ENCODE results near the gene ACADVL. TPM values are rescaled to one million over a fixed set of nuclear protein-coding genes. Genes with fewer than 3 reads are reported as not detected.

Gene ACADVL
- polyA plus RNA-seq, 1 of the 3 experiments (the other 2 are of a cell fraction), result 635 TPM

DNA sequence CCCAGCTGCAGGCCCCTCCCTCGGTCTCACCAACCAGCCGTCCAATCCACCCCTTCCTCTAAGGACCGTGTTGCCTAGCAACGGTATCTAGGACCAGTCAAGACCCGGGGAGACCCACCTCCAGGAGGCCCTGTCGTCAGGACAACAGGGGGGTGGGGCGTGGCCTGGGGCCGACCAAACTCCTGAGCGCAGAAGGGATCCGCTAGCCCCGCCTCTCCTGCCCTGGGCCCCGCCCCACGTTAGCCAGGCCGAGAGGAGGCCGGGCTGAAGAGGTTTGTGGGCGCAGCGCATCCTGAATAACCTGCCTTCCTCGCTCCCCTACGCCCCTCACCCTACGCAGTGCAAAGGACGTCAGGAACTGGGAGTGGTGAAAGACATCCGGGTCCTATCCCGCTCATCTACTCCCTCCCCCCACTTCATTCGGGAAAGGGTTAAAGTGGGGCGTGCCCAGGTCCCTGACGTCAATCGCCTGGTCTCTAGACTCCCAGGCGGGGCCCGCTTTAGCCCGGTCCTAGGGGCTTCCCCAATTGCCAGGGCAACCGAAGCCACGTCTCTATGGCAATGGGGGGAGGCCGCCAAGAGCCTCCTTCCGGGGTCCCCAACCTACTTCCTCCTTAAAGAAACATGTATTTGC, 14.8 kb upstream of the ACADVL start:
- H4K20me1 ChIP-seq (ENCODE audit: insufficient read depth), result peaks cover 18% of the 10 kb centered on the region; the same call in 1 of the 2 replicates
- peaks cover 0 to 13% of the 10 kb centered on the region in 2 experiments; a peak in 2 of 4 replicates for H3K4me1 ChIP-seq (ENCODE audit: control insufficient read depth in 1 of 2, insufficient read depth in 2 of 2, low read depth in 1 of 2, low read length in 1 of 2)
- 3% methylated on average over 25 of the region's 34 CpGs for WGBS (ENCODE audit: low lambda C conversion rate)
- ChIA-PET POLR2A (interaction anchor here (1.1 kb wide), 1 partner anchor 14 kb away, joined by 3 read pairs; the partner anchor contains the start of genes ACADVL and DLG4), CTCF (interaction anchor here (0.8 to 2.4 kb wide), 4 partner anchors 9 to 159 kb away, joined by 3 to 10 read pairs (median 3); no protein-coding TSS in a partner anchor)
- peak; percentile 99 for DNase-seq
- H3K36me3 ChIP-seq (replicated peaks in 1 of 2; ENCODE audit: control insufficient read depth in 1 of 2, insufficient read depth in 2 of 2, low read length in 1 of 2), result peaks cover 19 to 28% of the 10 kb centered on the region in 2 experiments
- H3K79me2 ChIP-seq (ENCODE audit: insufficient read depth), result peaks cover 21% of the 10 kb centered on the region
- no peaks in the 10 kb centered on the region for H3K9me2 ChIP-seq
- H3K4me2 ChIP-seq, result peak overlapping the region; percentile 79
- H3K9ac ChIP-seq, result peak overlapping the region; percentile 53
- H2AFZ ChIP-seq (ENCODE audit: low read depth), result 0 out of 2 replicates have a peak overlapping the region, but pooled peaks have one; percentile 42
- no peaks in the 10 kb centered on the region for H3K9me3 ChIP-seq
- H3K27ac ChIP-seq (ENCODE audit: low read depth in 2 of 2, low read length in 1 of 2), result peak overlapping the region; percentile 34 to 91
- peak overlapping the region; percentile 39 to 47 for H3K4me3 ChIP-seq (ENCODE audit: low read depth in 2 of 2, low read length in 1 of 2)
- peaks cover 10% of the 10 kb centered on the region for H3F3A ChIP-seq (replicated peaks; ENCODE audit: insufficient read depth)
- H3K27me3 ChIP-seq (ENCODE audit: insufficient read depth), result no peaks in the 10 kb centered on the region
- TF ChIP-seq RCOR1 (IDR thresholded peaks at IDR 0.05; ENCODE audit: low read length) (0 out of 2 replicates have a peak, but pooled peaks have one; percentile 24), TAF1 (IDR thresholded peaks at IDR 0.05; ENCODE audit: borderline replicate concordance, low read depth, low read length) (no peak), MXI1 (IDR thresholded peaks at IDR 0.05; ENCODE audit: low read depth, low read length) (peak; percentile 60), FOSL2 (IDR thresholded peaks at IDR 0.05; ENCODE audit: borderline replicate concordance, low read depth) (no peak), CHD2 (IDR thresholded peaks at IDR 0.05; ENCODE audit: low read length, partially characterized antibody) (peak; percentile 86), RFX5 (IDR thresholded peaks at IDR 0.05; ENCODE audit: low read length) (peak; percentile 52; the same call in 1 of the 2 replicates)
- TF ChIP-seq, protein P1, sequence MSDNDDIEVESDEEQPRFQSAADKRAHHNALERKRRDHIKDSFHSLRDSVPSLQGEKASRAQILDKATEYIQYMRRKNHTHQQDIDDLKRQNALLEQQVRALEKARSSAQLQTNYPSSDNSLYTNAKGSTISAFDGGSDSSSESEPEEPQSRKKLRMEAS (IDR thresholded peaks at IDR 0.05; ENCODE audit: low read depth), result 0 out of 2 replicates have a peak, but pooled peaks have one; percentile 15

DNA sequence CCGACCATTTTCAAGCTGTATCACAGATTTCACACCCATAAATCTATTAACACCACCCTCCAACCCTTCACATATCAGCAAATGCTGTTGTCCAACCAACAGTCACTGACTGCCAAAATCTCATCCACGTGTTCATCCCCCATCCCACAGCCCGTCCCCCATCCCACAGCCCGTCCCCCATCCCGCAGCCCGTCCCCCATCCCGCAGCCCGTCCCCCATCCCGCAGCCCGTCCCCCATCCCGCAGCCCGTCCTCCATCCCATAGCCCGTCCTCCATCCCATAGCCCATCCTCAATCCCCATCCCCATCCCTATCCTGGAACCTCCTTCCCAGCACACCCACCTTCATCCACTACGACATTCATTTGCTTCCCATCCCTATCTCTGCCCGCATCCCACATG, 14.2 kb upstream of the ACADVL start:
- POLR2A ChIA-PET, result interaction anchor here (1.1 kb wide), 1 partner anchor 14 kb away, joined by 3 read pairs; the partner anchor contains the start of genes ACADVL and DLG4
- H3K4me2 ChIP-seq, result peak overlapping the region; percentile 79; the same call in 1 of the 2 replicates
- H3K4me1 ChIP-seq (ENCODE audit: control insufficient read depth in 1 of 2, insufficient read depth in 2 of 2, low read depth in 1 of 2, low read length in 1 of 2), result peaks cover 0 to 13% of the 10 kb centered on the region in 2 experiments; a peak in 2 of 4 replicates
- peak overlapping the region in 1 of 2 experiments; percentile 47; a peak in 3 of 4 replicates for H3K4me3 ChIP-seq (ENCODE audit: low read depth in 2 of 2, low read length in 1 of 2)
- peak overlapping the region; percentile 53; the same call in 1 of the 2 replicates for H3K9ac ChIP-seq
- H4K20me1 ChIP-seq (ENCODE audit: insufficient read depth), result peaks cover 24% of the 10 kb centered on the region
- no peaks in the 10 kb centered on the region for H3K9me3 ChIP-seq
- no peaks in the 10 kb centered on the region for H3K9me2 ChIP-seq
- peak overlapping the region; percentile 34 to 91; a peak in 3 of 4 replicates for H3K27ac ChIP-seq (ENCODE audit: low read depth in 2 of 2, low read length in 1 of 2)
- 0 out of 2 replicates have a peak overlapping the region, but pooled peaks have one; percentile 42 for H2AFZ ChIP-seq (ENCODE audit: low read depth)
- H3F3A ChIP-seq (replicated peaks; ENCODE audit: insufficient read depth), result peaks cover 10% of the 10 kb centered on the region
- CTCF ChIA-PET, result no interaction called here
- H3K36me3 ChIP-seq (replicated peaks in 1 of 2; ENCODE audit: control insufficient read depth in 1 of 2, insufficient read depth in 2 of 2, low read length in 1 of 2), result peaks cover 16 to 24% of the 10 kb centered on the region in 2 experiments
- H3K27me3 ChIP-seq (ENCODE audit: insufficient read depth), result no peaks in the 10 kb centered on the region
- WGBS (ENCODE audit: low lambda C conversion rate), result 74% methylated on average over 15 of the region's 15 CpGs
- DNase-seq, result no peak
- H3K79me2 ChIP-seq (ENCODE audit: insufficient read depth), result peaks cover 28% of the 10 kb centered on the region
- TF ChIP-seq TEAD4 (IDR thresholded peaks at IDR 0.05; ENCODE audit: borderline replicate concordance, insufficient read depth) (no peak), EP300 (IDR thresholded peaks at IDR 0.05; ENCODE audit: borderline replicate concordance in 1 of 2, low read depth in 1 of 2, low read length in 1 of 2) (no peak), TAF1 (IDR thresholded peaks at IDR 0.05; ENCODE audit: borderline replicate concordance, low read depth, low read length) (no peak), SMC3 (IDR thresholded peaks at IDR 0.05; ENCODE audit: low read depth, low read length) (no peak), FOSL2 (IDR thresholded peaks at IDR 0.05; ENCODE audit: borderline replicate concordance, low read depth) (no peak), RXRA (IDR thresholded peaks at IDR 0.05; ENCODE audit: borderline replicate concordance, low read depth) (no peak), MEF2A (IDR thresholded peaks at IDR 0.05; ENCODE audit: borderline replicate concordance, low read depth) (no peak), RCOR1 (IDR thresholded peaks at IDR 0.05; ENCODE audit: low read length) (no peak), EZH2phosphoT487 (IDR thresholded peaks at IDR 0.05; ENCODE audit: borderline replicate concordance, low read depth) (no peak)
- TF ChIP-seq, protein P2, sequence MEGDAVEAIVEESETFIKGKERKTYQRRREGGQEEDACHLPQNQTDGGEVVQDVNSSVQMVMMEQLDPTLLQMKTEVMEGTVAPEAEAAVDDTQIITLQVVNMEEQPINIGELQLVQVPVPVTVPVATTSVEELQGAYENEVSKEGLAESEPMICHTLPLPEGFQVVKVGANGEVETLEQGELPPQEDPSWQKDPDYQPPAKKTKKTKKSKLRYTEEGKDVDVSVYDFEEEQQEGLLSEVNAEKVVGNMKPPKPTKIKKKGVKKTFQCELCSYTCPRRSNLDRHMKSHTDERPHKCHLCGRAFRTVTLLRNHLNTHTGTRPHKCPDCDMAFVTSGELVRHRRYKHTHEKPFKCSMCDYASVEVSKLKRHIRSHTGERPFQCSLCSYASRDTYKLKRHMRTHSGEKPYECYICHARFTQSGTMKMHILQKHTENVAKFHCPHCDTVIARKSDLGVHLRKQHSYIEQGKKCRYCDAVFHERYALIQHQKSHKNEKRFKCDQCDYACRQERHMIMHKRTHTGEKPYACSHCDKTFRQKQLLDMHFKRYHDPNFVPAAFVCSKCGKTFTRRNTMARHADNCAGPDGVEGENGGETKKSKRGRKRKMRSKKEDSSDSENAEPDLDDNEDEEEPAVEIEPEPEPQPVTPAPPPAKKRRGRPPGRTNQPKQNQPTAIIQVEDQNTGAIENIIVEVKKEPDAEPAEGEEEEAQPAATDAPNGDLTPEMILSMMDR (IDR thresholded peaks at IDR 0.05), result no peak
- TF ChIP-seq, protein P3, sequence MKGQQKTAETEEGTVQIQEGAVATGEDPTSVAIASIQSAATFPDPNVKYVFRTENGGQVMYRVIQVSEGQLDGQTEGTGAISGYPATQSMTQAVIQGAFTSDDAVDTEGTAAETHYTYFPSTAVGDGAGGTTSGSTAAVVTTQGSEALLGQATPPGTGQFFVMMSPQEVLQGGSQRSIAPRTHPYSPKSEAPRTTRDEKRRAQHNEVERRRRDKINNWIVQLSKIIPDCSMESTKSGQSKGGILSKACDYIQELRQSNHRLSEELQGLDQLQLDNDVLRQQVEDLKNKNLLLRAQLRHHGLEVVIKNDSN (IDR thresholded peaks at IDR 0.05; ENCODE audit: borderline replicate concordance, low read depth), result no peak
- TF ChIP-seq, protein P4, sequence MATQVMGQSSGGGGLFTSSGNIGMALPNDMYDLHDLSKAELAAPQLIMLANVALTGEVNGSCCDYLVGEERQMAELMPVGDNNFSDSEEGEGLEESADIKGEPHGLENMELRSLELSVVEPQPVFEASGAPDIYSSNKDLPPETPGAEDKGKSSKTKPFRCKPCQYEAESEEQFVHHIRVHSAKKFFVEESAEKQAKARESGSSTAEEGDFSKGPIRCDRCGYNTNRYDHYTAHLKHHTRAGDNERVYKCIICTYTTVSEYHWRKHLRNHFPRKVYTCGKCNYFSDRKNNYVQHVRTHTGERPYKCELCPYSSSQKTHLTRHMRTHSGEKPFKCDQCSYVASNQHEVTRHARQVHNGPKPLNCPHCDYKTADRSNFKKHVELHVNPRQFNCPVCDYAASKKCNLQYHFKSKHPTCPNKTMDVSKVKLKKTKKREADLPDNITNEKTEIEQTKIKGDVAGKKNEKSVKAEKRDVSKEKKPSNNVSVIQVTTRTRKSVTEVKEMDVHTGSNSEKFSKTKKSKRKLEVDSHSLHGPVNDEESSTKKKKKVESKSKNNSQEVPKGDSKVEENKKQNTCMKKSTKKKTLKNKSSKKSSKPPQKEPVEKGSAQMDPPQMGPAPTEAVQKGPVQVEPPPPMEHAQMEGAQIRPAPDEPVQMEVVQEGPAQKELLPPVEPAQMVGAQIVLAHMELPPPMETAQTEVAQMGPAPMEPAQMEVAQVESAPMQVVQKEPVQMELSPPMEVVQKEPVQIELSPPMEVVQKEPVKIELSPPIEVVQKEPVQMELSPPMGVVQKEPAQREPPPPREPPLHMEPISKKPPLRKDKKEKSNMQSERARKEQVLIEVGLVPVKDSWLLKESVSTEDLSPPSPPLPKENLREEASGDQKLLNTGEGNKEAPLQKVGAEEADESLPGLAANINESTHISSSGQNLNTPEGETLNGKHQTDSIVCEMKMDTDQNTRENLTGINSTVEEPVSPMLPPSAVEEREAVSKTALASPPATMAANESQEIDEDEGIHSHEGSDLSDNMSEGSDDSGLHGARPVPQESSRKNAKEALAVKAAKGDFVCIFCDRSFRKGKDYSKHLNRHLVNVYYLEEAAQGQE (IDR thresholded peaks at IDR 0.05; ENCODE audit: low read depth, low read length), result no peak
